Esophagus muscularis mucosa (tissue), 4 donors: ENCODE results near the gene PRR20G. TPM values are rescaled to one million over a fixed set of nuclear protein-coding genes. Genes with fewer than 3 reads are reported as not detected.
A peak's percentile ranks its signal among the peaks of the same experiment; 100 is the strongest.
"Not testable (repeated sequence)": the region's sequence is repeated elsewhere in the genome, so short reads cannot be mapped to it uniquely, and the experiment has no call there.

Experiments
- DNase-seq: peaks from one replicate; pipeline ENCODE4 v3.0.0-alpha.2; 2017; ENCODE audit errors: extremely low spot score
- H3K27ac ChIP-seq, 4 donors: fragments of 200-600 bp; sonication (generic); replicated peaks in 1 of 4; 1 replicate in 3 of 4; 2 replicates in 1 of 4; pipeline ENCODE4 v1.5.1; 2016 to 2019; ENCODE audit warnings: mild to moderate bottlenecking in 1 of 4
- H3K27me3 ChIP-seq, 4 donors: fragments of 200-600 bp; sonication (generic); one replicate each; pipeline versions ENCODE4 v1.5.1 to v1.6.0; 2016 to 2019
- H3K36me3 ChIP-seq, 4 donors: fragments of 200-600 bp; sonication (generic); one replicate each; pipeline ENCODE4 v1.5.1; 2016 to 2019
- H3K4me1 ChIP-seq, 4 donors: fragments of 200-600 bp; sonication (generic); one replicate each; pipeline ENCODE4 v1.5.1; 2016 to 2019
- H3K4me3 ChIP-seq, 4 donors: fragments of 200-600 bp; sonication (generic); 1 replicate in 2 of 4; 2 replicates in 2 of 4; pipeline ENCODE4 v1.5.1; 2016 to 2019; ENCODE audit warnings: mild to moderate bottlenecking in 4 of 4, moderate library complexity in 1 of 4
- H3K9me3 ChIP-seq, 4 donors: fragments of 200-600 bp; sonication (generic); 1 replicate in 3 of 4; 2 replicates in 1 of 4; pipeline ENCODE4 v1.5.1; 2016 to 2019
- CTCF ChIP-seq, 3 experiments: fragments of 200-600 bp in 2 of 3; fragments of 450-650 bp in 1 of 3; sonication (generic) in 2 of 3; IDR thresholded peaks; one replicate each; pipeline ENCODE4 v1.5.1; 2017 to 2019; ENCODE audit warnings: antibody characterized with exemption in 3 of 3, mild to moderate bottlenecking in 2 of 3, moderate library complexity in 1 of 3
- EP300 ChIP-seq: sonication (generic); formaldehyde crosslinking; IDR thresholded peaks from one replicate; pipeline ENCODE4 v1.6.1; 2017; ENCODE audit warnings: antibody characterized with exemption
- POLR2A ChIP-seq: fragments of 450-650 bp; IDR thresholded peaks from one replicate; pipeline ENCODE4 v1.6.1; 2017; ENCODE audit warnings: antibody characterized with exemption, moderate library complexity, mild to moderate bottlenecking, low read depth
- POLR2AphosphoS5 ChIP-seq, 2 donors: sonication (generic); formaldehyde crosslinking; IDR thresholded peaks; one replicate each; pipeline ENCODE4 v1.6.1; 2017; ENCODE audit warnings: antibody characterized with exemption in 2 of 2
- WGBS: methylation state at CpG from one replicate; pipeline ENCODE4 v1.1.5; 2018; 5-methylcytosine and 5-hydroxymethylcytosine counted together
- intact Hi-C: fragments of 100-400 bp; cut with DNase I; formaldehyde crosslinking; loops from one replicate; pipeline ENCODE4 v1.15.1; 2023
- total RNA-seq, 4 donors: library from RNA; depleted of rRNA; stranded (reverse); fragments of >200 nt; gene quantifications; one replicate each; pipeline versions ENCODE4 v1.1.0 to v1.2.1, GENCODE V29; 2016

The PRR20G gene
- total RNA-seq, 4 donors from 2014 or later: not detected

- DNase-seq: peak; percentile 89
- Histone ChIP-seq H3K9me3 (no peaks in the 10 kb centered on the region), H3K27ac (no peak overlapping the region), H3K36me3 (no peaks in the 10 kb centered on the region), H3K4me1 (no peaks in the 10 kb centered on the region), H3K27me3 (peaks cover 0 to 4% (median 0%) of the 10 kb centered on the region in 4 donors), H3K4me3 (no peak overlapping the region)
- intact Hi-C loops: no loop called here
- 73% methylated on average over 6 of the region's 6 CpGs for WGBS
- TF ChIP-seq EP300: no peak
- TF ChIP-seq POLR2A: no peak
- TF ChIP-seq CTCF (IDR thresholded peaks at IDR 0.05): no peak
- TF ChIP-seq POLR2AphosphoS5 (IDR thresholded peaks at IDR 0.05): no peak
Measured at GRCh38 chr3:127299276-127299675, 11.4 kb upstream of the PRR20G start.

- TF ChIP-seq CTCF (IDR thresholded peaks at IDR 0.05) (no peak), EP300 (no peak), POLR2AphosphoS5 (IDR thresholded peaks at IDR 0.05) (no peak), POLR2A (no peak)
- intact Hi-C loops: no loop called here
- H3K27me3 ChIP-seq: peaks cover 0 to 6% (median 0%) of the 10 kb centered on the region in 4 donors
- no peaks in the 10 kb centered on the region for H3K36me3 ChIP-seq
- peak; percentile 29 for DNase-seq
- no peak overlapping the region for H3K27ac ChIP-seq
- H3K4me3 ChIP-seq: no peak overlapping the region
- H3K9me3 ChIP-seq: no peaks in the 10 kb centered on the region
- H3K4me1 ChIP-seq: no peaks in the 10 kb centered on the region
- 73% methylated on average over 5 of the region's 5 CpGs for WGBS
Measured at GRCh38 chr3:127296959-127297358, 9.1 kb upstream of the PRR20G start.

DNA sequence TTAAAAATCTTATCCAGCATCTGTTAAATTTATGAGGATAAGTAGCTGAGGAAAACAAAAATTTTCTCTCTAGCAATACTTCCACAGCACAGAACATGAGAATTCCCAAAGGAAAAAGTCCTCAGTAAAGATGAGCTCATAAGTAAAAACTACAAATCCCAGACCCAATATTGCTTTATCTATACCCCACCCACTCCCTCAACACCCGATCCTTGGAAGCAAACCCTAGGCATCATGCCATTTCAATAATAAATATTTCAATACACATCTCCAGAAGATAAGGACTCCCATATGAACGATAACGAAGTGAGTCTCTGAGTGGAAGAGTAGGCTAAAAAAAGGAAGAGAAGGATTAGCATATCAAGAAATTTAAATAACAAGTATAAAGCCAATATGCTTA is 8.3 kb upstream of the PRR20G start:
- H3K4me3 ChIP-seq: no peak overlapping the region
- no peaks in the 10 kb centered on the region for H3K4me1 ChIP-seq
- 69% methylated on average over 3 of the region's 3 CpGs for WGBS
- H3K36me3 ChIP-seq: no peaks in the 10 kb centered on the region
- no peak for DNase-seq
- intact Hi-C loops: no loop called here
- H3K9me3 ChIP-seq: no peaks in the 10 kb centered on the region
- H3K27me3 ChIP-seq: peaks cover 0 to 6% (median 0%) of the 10 kb centered on the region in 4 donors
- TF ChIP-seq POLR2A: no peak
- no peak for TF ChIP-seq EP300
- TF ChIP-seq CTCF (IDR thresholded peaks at IDR 0.05): no peak
- no peak for TF ChIP-seq POLR2AphosphoS5 (IDR thresholded peaks at IDR 0.05)
- no peak overlapping the region for H3K27ac ChIP-seq

GRCh38 chr3:127293650-127294049 is 5.8 kb upstream of the PRR20G start:
- intact Hi-C loops, H3K27me3 ChIP-seq: not testable (repeated sequence)
- WGBS: 92% methylated on average over 16 of the region's 16 CpGs

DNA sequence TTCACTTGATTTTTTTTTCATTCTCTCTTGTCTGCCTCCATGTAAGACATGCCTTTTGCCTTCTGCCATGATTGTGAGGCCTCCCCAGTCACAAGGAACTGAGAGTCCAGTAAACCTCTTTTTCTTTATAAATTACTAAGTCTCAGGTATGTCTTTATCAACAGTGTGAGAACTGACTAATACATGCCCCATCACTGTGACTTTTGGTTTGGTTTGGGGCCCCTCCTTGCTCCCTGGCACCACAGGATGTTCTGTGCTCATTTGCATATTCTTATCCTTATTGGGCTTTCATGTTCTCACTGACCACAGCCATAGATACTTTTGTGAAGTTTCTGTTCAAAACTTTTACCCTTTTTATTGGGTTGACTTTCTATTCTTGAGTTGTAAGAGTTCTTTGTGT is 3.8 kb upstream of the PRR20G start:
- H3K36me3 ChIP-seq: no peaks in the 10 kb centered on the region

More at GRCh38 chr3:127293650-127294049, 5.8 kb upstream of the PRR20G start:
- not testable (repeated sequence) for H3K27ac ChIP-seq, H3K4me1 ChIP-seq, H3K4me3 ChIP-seq, H3K9me3 ChIP-seq, H3K36me3 ChIP-seq
- DNase-seq: peak; percentile 77

More for the DNA sequence above, 3.8 kb upstream of the PRR20G start:
- no peaks in the 10 kb centered on the region for H3K9me3 ChIP-seq
- no peak overlapping the region for H3K4me3 ChIP-seq
- no peak for DNase-seq
- intact Hi-C loops: no loop called here
- H3K27ac ChIP-seq: no peak overlapping the region
- no peaks in the 10 kb centered on the region for H3K4me1 ChIP-seq
- H3K27me3 ChIP-seq: peaks cover 0 to 6% (median 0%) of the 10 kb centered on the region in 4 donors
- TF ChIP-seq CTCF (IDR thresholded peaks at IDR 0.05) (no peak), EP300 (no peak), POLR2A (no peak), POLR2AphosphoS5 (IDR thresholded peaks at IDR 0.05) (no peak)
